Activated CD8-positive, alpha-beta memory T cell treated with anti-CD3 and anti-CD28 coated beads for 4 hours (primary cell): ENCODE results near the gene SCARF2.
"Not testable (repeated sequence)": the region's sequence is repeated elsewhere in the genome, so short reads cannot be mapped to it uniquely, and the experiment has no call there.

Source experiments
- DNase-seq, 2 donors: peaks; one replicate each; pipeline ENCODE4 v3.0.0-alpha.2; 2020; ENCODE audit warnings: low read depth in 2 of 2

The SCARF2 gene

GRCh38 chr22:20437613-20438426 lies at the start of gene SCARF2:
TSS of gene SCARF2 (minus strand) at chr22:20437825. CDS start at chr22:20437754, 71 bp downstream.
- DNase-seq = no peak

GRCh38 chr22:20486229-20486628 lies 48.6 kb upstream of the SCARF2 start:
- no peak for DNase-seq

- DNase-seq = no peak
Measured at GRCh38 chr22:20484948-20485683, 47.5 kb upstream of the SCARF2 start.

GRCh38 chr22:20483771-20484170 lies 46.1 kb upstream of the SCARF2 start:
- no peak for DNase-seq

- not testable (repeated sequence) for DNase-seq
Measured at GRCh38 chr22:20483143-20483506, 45.5 kb upstream of the SCARF2 start.

GRCh38 chr22:20479612-20480196 lies 42.1 kb upstream of the SCARF2 start:
- DNase-seq = no peak

GRCh38 chr22:20478059-20478458 lies 40.4 kb upstream of the SCARF2 start:
- not testable (repeated sequence) for DNase-seq

- not testable (repeated sequence) for DNase-seq
Measured at GRCh38 chr22:20475569-20475968, 37.9 kb upstream of the SCARF2 start.

- no peak for DNase-seq
Measured at GRCh38 chr22:20475115-20475436, 37.5 kb upstream of the SCARF2 start.

GRCh38 chr22:20472629-20473442 lies 35.2 kb upstream of the SCARF2 start:
- no peak for DNase-seq

- DNase-seq = no peak
Measured at GRCh38 chr22:20471126-20471833, 33.7 kb upstream of the SCARF2 start.

- not testable (repeated sequence) for DNase-seq
Measured at GRCh38 chr22:20470525-20470924, 32.9 kb upstream of the SCARF2 start.

- no peak for DNase-seq
Measured at GRCh38 chr22:20469110-20469868, 31.7 kb upstream of the SCARF2 start.

- no peak for DNase-seq
Measured at GRCh38 chr22:20466659-20467379, 29.2 kb upstream of the SCARF2 start.

- no peak for DNase-seq
Measured at GRCh38 chr22:20465759-20466077, 28.1 kb upstream of the SCARF2 start.

GRCh38 chr22:20464912-20465758 lies 27.5 kb upstream of the SCARF2 start:
- DNase-seq = no peak

- DNase-seq = peak in 1 of 2 donors; percentile 34
Measured at GRCh38 chr22:20464096-20464614, 26.5 kb upstream of the SCARF2 start.

- no peak for DNase-seq
Measured at GRCh38 chr22:20463324-20464095, 25.9 kb upstream of the SCARF2 start.
